HEK293 (cell line): ENCODE results near the gene INCA1.

Source experiments
- CTCF ChIA-PET: fragments of 350-600 bp; formaldehyde crosslinking; extraction: SDS; loops from one replicate; lab custom pipeline; 2021; ENCODE audit warnings: antibody characterized with exemption; lab: Yijun Ruan, JAX
- POLR2A ChIA-PET: fragments of 300-600 bp; formaldehyde crosslinking; extraction: SDS; loops from one replicate; lab custom pipeline; 2020; ENCODE audit warnings: antibody characterized with exemption, inconsistent platforms; lab: Yijun Ruan, JAX
- H3K27ac ChIP-seq: fragments of 200-500 bp; sonication (Bioruptor generic); 2 replicates; pipeline ENCODE4 v1.5.1; 2014; ENCODE audit warnings: low read depth, low read length, control low read depth, inconsistent platforms; ENCODE audit errors: extremely low read depth
- H3K36me3 ChIP-seq, 2 experiments: fragments of 200-500 bp in 1 of 2; sonication (Bioruptor generic) in 1 of 2; 1 replicate in 1 of 2; 2 replicates in 1 of 2; pipeline ENCODE4 v1.5.1; 2014 to 2017; ENCODE audit warnings: inconsistent platforms in 2 of 2, low read length in 2 of 2; ENCODE audit not compliant: control insufficient read depth in 2 of 2, insufficient read depth in 1 of 2
- H3K4me1 ChIP-seq: fragments of 200-500 bp; sonication (Bioruptor generic); 2 replicates; pipeline ENCODE4 v1.5.1; 2014; ENCODE audit warnings: mild to moderate bottlenecking, low read length, inconsistent platforms; ENCODE audit not compliant: control insufficient read depth, insufficient read depth
- H3K4me3 ChIP-seq: 2 replicates; pipeline ENCODE4 v1.5.1; 2011; ENCODE audit warnings: low read depth, mild to moderate bottlenecking, control low read depth, low read length, moderate library complexity
- H3K9me3 ChIP-seq: fragments of 200-500 bp; sonication (Bioruptor generic); 2 replicates; pipeline ENCODE4 v1.5.1; 2014; ENCODE audit warnings: low read depth, low read length, inconsistent platforms; ENCODE audit not compliant: control insufficient read depth, insufficient read depth
- EGR2 ChIP-seq: fragments of 450-650 bp; formaldehyde crosslinking; IDR thresholded peaks from 2 replicates; pipeline ENCODE4 v1.5.1; 2016; ENCODE audit warnings: low read depth, missing biosample characterization, missing genetic modification characterization
- GLIS1 ChIP-seq: fragments of 450-650 bp; formaldehyde crosslinking; IDR thresholded peaks from 2 replicates; pipeline ENCODE4 v1.5.1; 2016; ENCODE audit warnings: missing biosample characterization, missing genetic modification characterization
- GLIS2 ChIP-seq: fragments of 450-650 bp; formaldehyde crosslinking; IDR thresholded peaks from 2 replicates; pipeline ENCODE4 v1.5.1; 2016; ENCODE audit warnings: missing biosample characterization, missing genetic modification characterization
- HOXA7 ChIP-seq: sonication (generic); formaldehyde crosslinking; IDR thresholded peaks from 2 replicates; pipeline ENCODE4 v1.8.1; 2022; ENCODE audit warnings: missing genetic modification reagents, borderline replicate concordance
- KLF1 ChIP-seq: fragments of 450-650 bp; formaldehyde crosslinking; IDR thresholded peaks from 2 replicates; pipeline ENCODE4 v1.5.1; 2016; ENCODE audit warnings: missing biosample characterization, missing genetic modification characterization
- TCF7L2 ChIP-seq: IDR thresholded peaks from 2 replicates; pipeline ENCODE4 v1.6.1; 2011; ENCODE audit warnings: low read depth, mild to moderate bottlenecking, inconsistent platforms, low read length, moderate library complexity, borderline replicate concordance
- ZBTB17 ChIP-seq: fragments of 450-650 bp; formaldehyde crosslinking; IDR thresholded peaks from 2 replicates; pipeline ENCODE4 v1.5.1; 2016; ENCODE audit warnings: missing biosample characterization, missing genetic modification characterization
- ZFP37 ChIP-seq: fragments of 450-650 bp; formaldehyde crosslinking; IDR thresholded peaks from 2 replicates; pipeline ENCODE4 v1.5.1; 2016; ENCODE audit warnings: missing biosample characterization, missing genetic modification characterization
- ZNF132 ChIP-seq: fragments of 450-650 bp; formaldehyde crosslinking; IDR thresholded peaks from 2 replicates; pipeline ENCODE4 v1.5.1; 2017; ENCODE audit warnings: missing biosample characterization, missing genetic modification characterization, borderline replicate concordance
- ZNF302 ChIP-seq: fragments of 450-650 bp; formaldehyde crosslinking; IDR thresholded peaks from 2 replicates; pipeline ENCODE4 v1.5.1; 2016; ENCODE audit warnings: missing biosample characterization, missing genetic modification characterization, low read depth
- ZNF530 ChIP-seq: fragments of 450-650 bp; formaldehyde crosslinking; IDR thresholded peaks from 2 replicates; pipeline ENCODE4 v1.5.1; 2016; ENCODE audit warnings: low read depth, missing biosample characterization, missing genetic modification characterization
- ZNF660 ChIP-seq: fragments of 450-650 bp; IDR thresholded peaks from 2 replicates; pipeline ENCODE4 v1.5.1; 2018; ENCODE audit warnings: missing biosample characterization, mild to moderate bottlenecking, missing genetic modification characterization
- TF ChIP-seq, protein P1 (sequence below): fragments of 450-650 bp; formaldehyde crosslinking; IDR thresholded peaks from 2 replicates; pipeline ENCODE4 v1.5.1; 2016; ENCODE audit warnings: missing biosample characterization, missing genetic modification characterization
- TF ChIP-seq, protein P2 (sequence below): fragments of 450-650 bp; formaldehyde crosslinking; IDR thresholded peaks from 2 replicates; pipeline ENCODE4 v1.5.1; 2016; ENCODE audit warnings: missing biosample characterization, missing genetic modification characterization
- TF ChIP-seq, protein P3 (sequence below): fragments of 450-650 bp; formaldehyde crosslinking; IDR thresholded peaks from 2 replicates; pipeline ENCODE4 v1.5.1; 2016; ENCODE audit warnings: missing biosample characterization, missing genetic modification characterization
- TF ChIP-seq, protein P4 (sequence below): fragments of 450-650 bp; IDR thresholded peaks from 2 replicates; pipeline ENCODE4 v1.5.1; 2018; ENCODE audit warnings: missing biosample characterization, mild to moderate bottlenecking, missing genetic modification characterization
- TF ChIP-seq, protein P5 (sequence below): fragments of 450-650 bp; formaldehyde crosslinking; IDR thresholded peaks from 2 replicates; pipeline ENCODE4 v1.5.1; 2017; ENCODE audit warnings: missing biosample characterization, missing genetic modification characterization
- TF ChIP-seq, protein P6 (sequence below): fragments of 450-650 bp; formaldehyde crosslinking; IDR thresholded peaks from 2 replicates; pipeline ENCODE4 v1.5.1; 2017; ENCODE audit warnings: missing biosample characterization, missing genetic modification characterization

Gene INCA1

DNA sequence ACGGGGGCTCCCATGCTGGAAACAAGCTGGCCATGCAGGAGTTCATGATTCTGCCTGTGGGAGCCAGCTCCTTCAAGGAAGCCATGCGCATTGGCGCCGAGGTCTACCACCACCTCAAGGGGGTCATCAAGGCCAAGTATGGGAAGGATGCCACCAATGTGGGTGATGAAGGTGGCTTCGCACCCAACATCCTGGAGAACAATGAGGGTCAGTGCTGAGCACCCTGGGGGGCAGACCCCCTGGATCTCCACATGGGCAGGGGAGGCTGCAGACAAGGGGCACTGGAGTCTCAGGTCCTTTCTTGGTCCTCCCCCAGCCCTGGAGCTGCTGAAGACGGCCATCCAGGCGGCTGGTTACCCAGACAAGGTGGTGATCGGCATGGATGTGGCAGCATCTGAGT is 42.2 kb downstream of the INCA1 start:
- no peak overlapping the region for H3K4me3 ChIP-seq
- ChIA-PET CTCF (interaction anchor here (0.7 to 1.6 kb wide), 3 partner anchors 12 to 46 kb away, joined by 3 to 11 read pairs (median 9); partner anchors contain the start of gene SPAG7), POLR2A (interaction anchor here (0.6 to 17.9 kb wide), 7 partner anchors 8 to 1065 kb away, joined by 3 to 358 read pairs (median 3); partner anchors contain the start of genes ARRB2, INCA1, KIF1C and SPAG7)
- H3K27ac ChIP-seq = no peak overlapping the region
- peaks cover 0 to 10% of the 10 kb centered on the region in 2 experiments; a peak in 1 of 3 replicates for H3K36me3 ChIP-seq
- H3K9me3 ChIP-seq = no peaks in the 10 kb centered on the region
- TF ChIP-seq ZFP37 (tag by site-specific recombination) (no peak), ZNF132 (tag by site-specific recombination) (no peak), ZNF660 (no peak), GLIS1 (tag by site-specific recombination) (peak; percentile 57), TCF7L2 (no peak), GLIS2 (tag by site-specific recombination) (0 out of 2 replicates have a peak, but pooled peaks have one; percentile 36), HOXA7 (CRISPR knock-in tag) (no peak)
- TF ChIP-seq, protein P1, sequence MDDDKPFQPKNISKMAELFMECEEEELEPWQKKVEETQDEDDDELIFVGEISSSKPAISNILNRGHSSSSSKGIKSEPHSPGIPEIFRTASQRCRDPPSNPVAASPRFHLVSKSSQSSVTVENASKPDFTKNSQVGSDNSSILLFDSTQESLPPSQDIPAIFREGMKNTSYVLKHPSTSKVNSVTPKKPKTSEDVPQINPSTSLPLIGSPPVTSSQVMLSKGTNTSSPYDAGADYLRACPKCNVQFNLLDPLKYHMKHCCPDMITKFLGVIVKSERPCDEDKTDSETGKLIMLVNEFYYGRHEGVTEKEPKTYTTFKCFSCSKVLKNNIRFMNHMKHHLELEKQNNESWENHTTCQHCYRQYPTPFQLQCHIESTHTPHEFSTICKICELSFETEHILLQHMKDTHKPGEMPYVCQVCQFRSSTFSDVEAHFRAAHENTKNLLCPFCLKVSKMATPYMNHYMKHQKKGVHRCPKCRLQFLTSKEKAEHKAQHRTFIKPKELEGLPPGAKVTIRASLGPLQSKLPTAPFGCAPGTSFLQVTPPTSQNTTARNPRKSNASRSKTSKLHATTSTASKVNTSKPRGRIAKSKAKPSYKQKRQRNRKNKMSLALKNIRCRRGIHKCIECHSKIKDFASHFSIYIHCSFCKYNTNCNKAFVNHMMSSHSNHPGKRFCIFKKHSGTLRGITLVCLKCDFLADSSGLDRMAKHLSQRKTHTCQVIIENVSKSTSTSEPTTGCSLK (tag by site-specific recombination) = no peak
- TF ChIP-seq, protein P2, sequence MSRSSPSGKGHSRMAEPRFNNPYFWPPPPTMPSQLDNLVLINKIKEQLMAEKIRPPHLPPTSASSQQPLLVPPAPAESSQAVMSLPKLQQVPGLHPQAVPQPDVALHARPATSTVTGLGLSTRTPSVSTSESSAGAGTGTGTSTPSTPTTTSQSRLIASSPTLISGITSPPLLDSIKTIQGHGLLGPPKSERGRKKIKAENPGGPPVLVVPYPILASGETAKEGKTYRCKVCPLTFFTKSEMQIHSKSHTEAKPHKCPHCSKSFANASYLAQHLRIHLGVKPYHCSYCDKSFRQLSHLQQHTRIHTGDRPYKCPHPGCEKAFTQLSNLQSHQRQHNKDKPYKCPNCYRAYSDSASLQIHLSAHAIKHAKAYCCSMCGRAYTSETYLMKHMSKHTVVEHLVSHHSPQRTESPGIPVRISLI (tag by site-specific recombination) = no peak
- peaks cover 8% of the 10 kb centered on the region for H3K4me1 ChIP-seq

DNA sequence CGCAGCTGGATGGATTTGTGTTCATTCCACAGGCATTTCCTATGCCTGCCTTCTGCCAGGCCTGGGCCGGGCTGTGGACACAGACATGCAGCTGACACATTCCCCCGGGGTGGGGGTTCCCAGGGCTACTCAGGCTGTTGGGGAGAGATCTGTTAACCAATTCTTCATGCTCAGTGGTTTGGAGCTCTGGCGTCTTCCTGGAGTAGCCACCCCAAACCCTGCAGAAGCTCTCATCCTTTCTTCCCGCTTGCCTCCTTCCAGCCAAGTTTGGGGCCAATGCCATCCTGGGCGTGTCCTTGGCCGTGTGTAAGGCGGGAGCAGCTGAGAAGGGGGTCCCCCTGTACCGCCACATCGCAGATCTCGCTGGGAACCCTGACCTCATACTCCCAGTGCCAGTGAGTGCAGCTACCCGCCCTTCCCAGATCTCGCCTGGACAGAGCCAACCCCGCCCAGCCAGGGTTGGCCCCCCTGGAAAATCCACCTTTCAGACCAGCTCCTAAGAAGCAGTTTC is 43.8 kb downstream of the INCA1 start:
- Histone ChIP-seq H3K4me3 (no peak overlapping the region), H3K27ac (no peak overlapping the region), H3K4me1 (peaks cover 8% of the 10 kb centered on the region)
- CTCF ChIA-PET = interaction anchor here (0.6 to 1.4 kb wide), 3 partner anchors 13 to 354 kb away, joined by 3 to 5 read pairs (median 3); partner anchors contain the start of genes RNF167 and SLC25A11
- POLR2A ChIA-PET = interaction anchor here (1.2 to 17.9 kb wide), 3 partner anchors 11 to 14 kb away, joined by 5 to 358 read pairs (median 109); partner anchors contain the start of genes RNF167, SLC25A11 and SPAG7
- no peak for TF ChIP-seq ZNF302 (tag by site-specific recombination)
- TF ChIP-seq, protein P3, sequence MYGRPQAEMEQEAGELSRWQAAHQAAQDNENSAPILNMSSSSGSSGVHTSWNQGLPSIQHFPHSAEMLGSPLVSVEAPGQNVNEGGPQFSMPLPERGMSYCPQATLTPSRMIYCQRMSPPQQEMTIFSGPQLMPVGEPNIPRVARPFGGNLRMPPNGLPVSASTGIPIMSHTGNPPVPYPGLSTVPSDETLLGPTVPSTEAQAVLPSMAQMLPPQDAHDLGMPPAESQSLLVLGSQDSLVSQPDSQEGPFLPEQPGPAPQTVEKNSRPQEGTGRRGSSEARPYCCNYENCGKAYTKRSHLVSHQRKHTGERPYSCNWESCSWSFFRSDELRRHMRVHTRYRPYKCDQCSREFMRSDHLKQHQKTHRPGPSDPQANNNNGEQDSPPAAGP (tag by site-specific recombination) = peak; percentile 83
- TF ChIP-seq KLF1 (tag by site-specific recombination) = peak; percentile 83
- TF ChIP-seq, all 188 proteins: peak for 2
- H3K9me3 ChIP-seq = no peaks in the 10 kb centered on the region
- no peaks in the 10 kb centered on the region for H3K36me3 ChIP-seq

DNA sequence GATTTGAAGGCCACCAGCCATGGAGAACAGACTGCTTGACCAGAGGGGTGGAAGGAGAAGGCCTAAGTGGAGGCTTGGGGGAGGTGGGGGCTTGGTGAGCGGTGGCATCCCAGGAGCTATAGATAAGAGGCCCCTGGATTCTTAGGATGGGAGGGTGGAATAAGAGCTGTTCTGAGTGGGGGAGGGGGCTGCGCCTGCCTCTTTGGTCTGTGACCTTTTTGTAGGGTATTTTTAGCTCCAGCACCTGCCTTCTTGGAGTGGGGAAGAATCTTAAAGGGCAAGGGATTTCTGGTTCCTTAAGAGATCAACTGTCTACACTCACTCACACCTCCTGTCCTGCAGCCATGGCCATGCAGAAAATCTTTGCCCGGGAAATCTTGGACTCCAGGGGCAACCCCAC is 45.8 kb downstream of the INCA1 start:
- ChIA-PET CTCF (interaction anchor here (0.5 to 1.1 kb wide), 3 partner anchors 10 to 488 kb away, joined by 3 read pairs; no protein-coding TSS in a partner anchor), POLR2A (interaction anchor here (0.9 to 17.9 kb wide), 4 partner anchors 12 to 40 kb away, joined by 3 to 358 read pairs (median 56); partner anchors contain the start of genes RNF167, SLC25A11 and SPAG7)
- TF ChIP-seq ZBTB17 (tag by site-specific recombination) (no peak), EGR2 (no peak), ZNF530 (no peak), ZNF660 (no peak)
- TF ChIP-seq, protein P4, sequence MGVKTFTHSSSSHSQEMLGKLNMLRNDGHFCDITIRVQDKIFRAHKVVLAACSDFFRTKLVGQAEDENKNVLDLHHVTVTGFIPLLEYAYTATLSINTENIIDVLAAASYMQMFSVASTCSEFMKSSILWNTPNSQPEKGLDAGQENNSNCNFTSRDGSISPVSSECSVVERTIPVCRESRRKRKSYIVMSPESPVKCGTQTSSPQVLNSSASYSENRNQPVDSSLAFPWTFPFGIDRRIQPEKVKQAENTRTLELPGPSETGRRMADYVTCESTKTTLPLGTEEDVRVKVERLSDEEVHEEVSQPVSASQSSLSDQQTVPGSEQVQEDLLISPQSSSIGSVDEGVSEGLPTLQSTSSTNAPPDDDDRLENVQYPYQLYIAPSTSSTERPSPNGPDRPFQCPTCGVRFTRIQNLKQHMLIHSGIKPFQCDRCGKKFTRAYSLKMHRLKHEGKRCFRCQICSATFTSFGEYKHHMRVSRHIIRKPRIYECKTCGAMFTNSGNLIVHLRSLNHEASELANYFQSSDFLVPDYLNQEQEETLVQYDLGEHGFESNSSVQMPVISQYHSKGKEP (tag by site-specific recombination) = no peak
- TF ChIP-seq, protein P5, sequence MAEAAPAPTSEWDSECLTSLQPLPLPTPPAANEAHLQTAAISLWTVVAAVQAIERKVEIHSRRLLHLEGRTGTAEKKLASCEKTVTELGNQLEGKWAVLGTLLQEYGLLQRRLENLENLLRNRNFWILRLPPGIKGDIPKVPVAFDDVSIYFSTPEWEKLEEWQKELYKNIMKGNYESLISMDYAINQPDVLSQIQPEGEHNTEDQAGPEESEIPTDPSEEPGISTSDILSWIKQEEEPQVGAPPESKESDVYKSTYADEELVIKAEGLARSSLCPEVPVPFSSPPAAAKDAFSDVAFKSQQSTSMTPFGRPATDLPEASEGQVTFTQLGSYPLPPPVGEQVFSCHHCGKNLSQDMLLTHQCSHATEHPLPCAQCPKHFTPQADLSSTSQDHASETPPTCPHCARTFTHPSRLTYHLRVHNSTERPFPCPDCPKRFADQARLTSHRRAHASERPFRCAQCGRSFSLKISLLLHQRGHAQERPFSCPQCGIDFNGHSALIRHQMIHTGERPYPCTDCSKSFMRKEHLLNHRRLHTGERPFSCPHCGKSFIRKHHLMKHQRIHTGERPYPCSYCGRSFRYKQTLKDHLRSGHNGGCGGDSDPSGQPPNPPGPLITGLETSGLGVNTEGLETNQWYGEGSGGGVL (tag by site-specific recombination) = no peak
- TF ChIP-seq, protein P6, sequence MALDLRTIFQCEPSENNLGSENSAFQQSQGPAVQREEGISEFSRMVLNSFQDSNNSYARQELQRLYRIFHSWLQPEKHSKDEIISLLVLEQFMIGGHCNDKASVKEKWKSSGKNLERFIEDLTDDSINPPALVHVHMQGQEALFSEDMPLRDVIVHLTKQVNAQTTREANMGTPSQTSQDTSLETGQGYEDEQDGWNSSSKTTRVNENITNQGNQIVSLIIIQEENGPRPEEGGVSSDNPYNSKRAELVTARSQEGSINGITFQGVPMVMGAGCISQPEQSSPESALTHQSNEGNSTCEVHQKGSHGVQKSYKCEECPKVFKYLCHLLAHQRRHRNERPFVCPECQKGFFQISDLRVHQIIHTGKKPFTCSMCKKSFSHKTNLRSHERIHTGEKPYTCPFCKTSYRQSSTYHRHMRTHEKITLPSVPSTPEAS (tag by site-specific recombination) = no peak
- no peak overlapping the region for H3K4me3 ChIP-seq
- H3K4me1 ChIP-seq = peaks cover 10% of the 10 kb centered on the region
- no peak overlapping the region; the same call in 1 of the 2 replicates for H3K27ac ChIP-seq
- peaks cover 0 to 9% of the 10 kb centered on the region in 2 experiments; a peak in 1 of 3 replicates for H3K36me3 ChIP-seq
- no peaks in the 10 kb centered on the region for H3K9me3 ChIP-seq
